Stimulated activated CD4-positive, alpha-beta T cell treated with anti-CD3 and anti-CD28 coated beads, Interleukin-15, amount 100 ng/mL, for 24 hours (primary cell): Measurements from ENCODE around the gene AJUBA.
"Not testable (repeated sequence)": the region's sequence is repeated elsewhere in the genome, so short reads cannot be mapped to it uniquely, and the experiment has no call there.

ENCODE experiments used
- DNase-seq: peaks from one replicate; pipeline ENCODE4 v3.0.0-alpha.2; 2020

Gene AJUBA

GRCh38 chr14:23005451-23006187 is 23.3 kb upstream of the AJUBA start:
- no peak for DNase-seq

- DNase-seq, result not testable (repeated sequence)
Measured at GRCh38 chr14:23004274-23004673, 21.9 kb upstream of the AJUBA start.

- DNase-seq, result no peak
Measured at GRCh38 chr14:23002592-23002991, 20.2 kb upstream of the AJUBA start.

GRCh38 chr14:23000860-23001259 is 18.5 kb upstream of the AJUBA start:
- DNase-seq, result no peak

DNA sequence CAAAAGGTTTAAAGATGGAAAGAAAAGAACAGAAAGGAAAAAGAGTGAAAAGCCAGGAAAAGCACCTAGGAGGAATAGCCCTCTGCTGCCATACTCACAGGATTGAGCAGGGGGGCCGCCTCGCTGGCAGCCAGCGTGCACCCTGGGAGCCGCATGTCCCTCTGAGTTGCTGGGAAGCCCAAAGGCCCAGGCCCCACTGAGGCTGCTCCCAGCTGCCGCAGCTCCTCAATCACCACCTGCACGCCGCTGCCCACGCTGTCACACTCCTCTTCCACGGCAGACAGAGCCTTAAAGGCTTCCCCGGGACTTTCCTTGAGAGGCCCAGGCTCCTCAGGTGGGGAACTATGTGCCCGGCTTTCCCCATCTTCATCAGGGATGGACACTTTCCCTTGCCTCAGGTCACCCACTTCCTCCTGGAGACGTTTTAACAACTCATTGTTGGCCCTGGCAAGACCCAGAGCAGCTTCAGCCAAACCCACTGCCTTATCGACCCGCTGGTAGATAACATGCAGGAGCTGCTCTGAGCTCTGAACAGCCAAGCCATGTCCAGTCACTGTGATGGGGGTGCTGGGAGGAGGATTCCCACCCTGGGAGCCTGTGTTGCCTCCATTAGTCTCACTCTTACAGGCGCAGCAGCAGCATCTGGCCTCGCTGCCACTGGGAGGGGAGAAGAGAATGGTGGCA is 16.1 kb upstream of the AJUBA start:
- no peak for DNase-seq

DNA sequence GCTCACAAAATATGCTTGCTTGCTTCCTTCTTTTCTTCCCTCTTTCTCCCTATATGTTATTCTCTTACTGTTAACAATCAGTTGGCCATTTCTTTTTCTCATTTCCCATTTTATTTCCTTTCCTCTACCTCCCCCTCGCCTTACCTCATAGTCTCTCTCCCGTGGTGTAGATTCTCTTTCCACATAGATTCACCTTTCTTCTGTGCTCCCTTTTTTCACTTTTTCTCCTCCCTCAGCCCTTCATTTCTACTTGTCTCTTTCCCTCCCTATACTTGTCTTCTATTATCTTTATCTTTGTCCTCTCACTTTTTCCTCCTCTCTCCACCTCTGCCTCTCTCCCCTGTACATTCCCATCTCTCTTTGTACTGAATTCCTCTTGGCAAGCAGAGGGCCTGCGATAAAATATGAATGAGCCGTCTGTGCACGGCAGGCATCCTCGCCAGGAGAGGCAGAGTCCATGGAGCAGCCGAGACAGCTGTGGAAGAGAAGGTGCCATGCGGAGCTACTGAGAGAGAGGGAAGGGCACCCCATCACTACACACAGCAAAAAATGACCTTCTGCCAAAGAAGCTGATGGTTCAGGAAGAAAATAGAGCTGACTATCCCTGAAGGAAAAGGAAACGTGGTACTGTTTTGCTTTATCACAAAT is 15.4 kb upstream of the AJUBA start:
- no peak for DNase-seq

GRCh38 chr14:22996768-22997654 is 14.7 kb upstream of the AJUBA start:
- no peak for DNase-seq

- no peak for DNase-seq
Measured at GRCh38 chr14:22995889-22996625, 13.7 kb upstream of the AJUBA start.

DNA sequence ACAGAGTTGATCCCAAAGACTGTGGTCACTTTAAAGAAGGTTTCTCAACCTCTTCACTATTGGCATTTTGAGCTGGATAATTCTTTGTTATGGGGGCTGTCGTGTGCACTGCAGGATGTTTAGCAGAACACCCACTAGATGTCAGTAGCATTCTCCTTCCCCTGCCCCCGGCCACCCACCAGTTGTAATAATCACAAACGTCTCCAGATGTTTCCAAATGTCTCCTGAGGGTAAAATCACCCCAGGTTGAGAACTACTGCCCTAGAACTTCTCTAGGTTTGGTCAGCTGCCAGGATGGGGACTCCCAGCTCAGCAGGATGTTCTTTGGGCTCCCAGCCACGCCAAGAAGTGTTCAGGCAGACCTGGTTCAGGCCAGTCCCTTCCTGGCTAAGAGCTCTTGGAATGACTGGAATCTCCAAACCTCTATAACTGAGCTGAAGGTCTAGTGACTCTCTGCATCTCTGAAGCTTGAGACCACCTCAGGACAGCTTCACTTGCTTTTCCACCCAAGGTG is 12.5 kb upstream of the AJUBA start:
- DNase-seq, result peak; percentile 32

DNA sequence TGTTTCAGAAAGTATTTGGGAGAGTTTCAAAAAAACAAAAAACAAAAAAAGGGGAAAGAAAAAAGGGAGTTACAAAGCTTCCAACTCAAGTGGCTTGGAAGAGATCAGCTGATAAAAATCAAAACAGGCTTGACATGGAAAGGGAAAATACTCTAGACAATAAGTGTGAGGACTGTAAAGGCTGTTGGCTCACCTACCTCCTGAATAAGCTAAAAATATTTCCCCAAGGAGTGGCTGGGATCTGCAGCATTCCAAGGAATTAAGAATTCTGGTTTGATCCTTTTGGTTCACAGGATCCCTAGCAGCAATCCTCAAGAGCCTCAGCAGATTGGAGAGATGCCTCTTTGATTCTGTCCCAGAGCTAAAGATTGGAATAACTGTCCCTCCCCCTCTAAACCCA is 11.2 kb upstream of the AJUBA start:
- no peak for DNase-seq

- no peak for DNase-seq
Measured at GRCh38 chr14:22991852-22992251, 9.5 kb upstream of the AJUBA start.

DNA sequence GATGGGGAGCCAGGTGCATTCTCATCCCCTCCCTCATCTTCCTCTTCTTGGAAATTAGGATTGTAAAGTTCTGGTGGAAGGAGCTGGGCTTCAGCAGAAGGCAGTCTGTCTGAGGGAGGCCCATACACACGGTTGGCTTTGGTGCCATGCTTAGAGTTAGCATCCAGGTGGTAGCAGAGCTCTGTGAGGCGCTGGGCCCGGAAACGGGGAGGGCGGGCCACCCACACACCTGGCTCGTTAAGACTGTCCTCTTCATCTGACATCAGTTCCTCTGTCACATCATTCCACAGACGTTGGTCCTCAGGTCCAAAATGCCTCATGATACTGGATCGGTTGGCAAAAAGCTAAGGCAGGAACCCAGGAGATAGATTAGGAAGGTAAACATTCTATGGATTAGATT is 4.9 kb upstream of the AJUBA start:
- no peak for DNase-seq

- DNase-seq, result peak; percentile 92
Measured at GRCh38 chr14:22986508-22987054, 4.2 kb upstream of the AJUBA start.

- DNase-seq, result no peak
Measured at GRCh38 chr14:22985894-22986507, 3.6 kb upstream of the AJUBA start.

- DNase-seq, result no peak
Measured at GRCh38 chr14:22984959-22985658, 2.8 kb upstream of the AJUBA start.

DNA sequence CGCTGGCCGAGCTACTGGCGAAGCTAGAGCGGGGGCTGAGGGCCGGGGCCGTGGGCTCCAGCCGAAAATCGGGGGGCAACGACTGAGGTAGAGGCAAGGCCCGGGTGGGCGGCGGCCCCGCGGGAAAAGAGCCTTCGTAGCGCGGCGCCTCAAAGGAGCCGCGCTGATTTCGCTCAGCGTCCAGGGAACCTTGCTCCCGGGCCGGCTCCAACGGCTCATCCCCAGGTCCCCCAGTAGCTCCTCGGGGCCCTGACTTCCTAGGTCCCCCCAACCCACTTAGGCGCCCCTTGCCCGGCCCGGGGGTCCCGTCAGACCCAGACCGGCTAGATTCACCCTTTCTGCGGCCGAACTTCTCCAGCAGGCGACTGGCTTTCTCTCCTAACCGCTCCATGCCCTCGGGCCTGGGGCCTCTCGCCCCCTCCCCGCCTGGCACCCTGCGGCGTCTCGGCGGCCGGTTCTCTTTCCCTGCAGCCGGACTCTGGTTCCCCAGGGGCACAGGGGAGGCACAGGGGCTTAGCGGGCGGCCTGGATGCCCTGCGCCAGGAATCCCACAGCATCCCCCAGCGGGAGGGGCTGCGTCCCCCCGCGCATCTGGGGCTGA is 375 bp downstream of the AJUBA start:
- DNase-seq, result peak; percentile 12

- peak; percentile 37 for DNase-seq
Measured at GRCh38 chr14:22981090-22981875, 1.1 kb downstream of the AJUBA start.

DNA sequence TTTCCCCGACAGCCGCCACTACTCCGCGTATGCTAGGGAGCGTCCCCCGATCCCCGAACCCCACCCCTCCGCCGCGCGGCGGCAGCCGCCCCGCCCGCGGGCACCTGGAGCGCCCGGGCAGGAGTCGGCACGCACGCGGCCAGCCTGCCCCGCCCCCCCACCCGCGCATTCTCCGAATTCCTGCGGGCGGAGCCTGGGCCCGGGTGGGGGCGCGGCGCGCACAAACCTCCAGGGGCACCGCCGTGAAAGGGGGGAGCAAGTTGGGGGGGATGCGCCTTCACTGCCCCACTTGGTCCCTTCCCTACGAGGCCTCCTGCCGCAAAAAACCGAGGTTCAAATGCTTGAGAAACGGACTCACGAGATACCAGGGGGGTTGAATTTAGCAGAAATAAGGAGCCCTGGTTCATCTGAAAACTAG is 1.7 kb downstream of the AJUBA start:
- DNase-seq, result peak; percentile 53

DNA sequence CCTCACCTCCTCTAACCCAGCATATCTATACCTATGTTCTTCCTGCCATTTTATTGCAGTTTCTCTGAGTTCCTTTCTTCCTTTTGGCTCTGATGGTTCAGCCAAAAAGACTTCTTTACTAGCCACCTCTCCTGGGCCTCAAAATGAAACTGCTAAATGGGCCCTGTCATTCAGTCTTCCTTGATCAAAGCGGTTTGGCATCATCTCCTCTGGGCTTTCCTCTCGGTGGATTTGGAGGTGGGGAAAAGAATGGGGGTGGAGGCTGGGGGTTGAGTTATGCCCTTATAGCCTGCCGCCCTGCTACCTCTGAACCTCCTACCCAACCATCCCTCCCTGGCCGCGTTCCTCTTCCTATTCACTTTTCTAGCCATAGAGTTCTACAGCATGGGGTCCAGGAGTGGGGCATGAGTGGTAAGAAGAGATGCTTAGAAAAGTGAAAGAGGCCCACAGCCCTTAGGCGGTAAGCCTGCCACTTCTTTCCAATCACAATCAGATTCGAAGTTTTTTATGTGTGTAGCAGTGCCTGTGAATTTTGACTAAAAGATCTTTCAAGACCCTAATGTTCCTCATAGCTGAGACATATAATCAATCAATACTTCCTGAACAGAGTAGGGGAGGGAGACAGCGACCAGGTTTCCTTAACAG is 2.5 kb downstream of the AJUBA start:
- no peak for DNase-seq
